ENCODE results near the gene BNIP3. TPM values are rescaled to one million over a fixed set of nuclear protein-coding genes. Genes with fewer than 3 reads are reported as not detected.

BNIP3 gene
- total RNA-seq, 4 donors from 2014 or later = 17.1 to 122 (median 31.6) TPM

DNA sequence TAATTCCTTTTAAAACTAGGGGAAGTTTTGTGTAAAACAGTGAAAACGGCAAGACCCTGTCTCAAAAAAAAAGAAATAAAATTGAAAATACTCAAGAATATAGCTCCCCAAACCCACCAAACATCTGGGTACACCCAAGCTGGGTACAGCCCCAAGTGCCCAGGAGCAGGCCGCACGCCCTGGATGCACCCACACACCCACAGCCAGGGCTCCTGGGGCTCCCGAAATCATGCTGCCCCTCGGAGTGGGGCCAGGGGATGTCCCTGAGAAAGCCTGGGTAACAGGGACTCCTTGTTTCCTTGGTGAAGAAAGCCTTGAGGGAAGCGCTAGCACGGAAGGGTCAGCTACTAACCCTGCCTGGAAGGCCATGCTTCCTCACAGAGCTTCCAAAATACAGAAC is 10.1 kb downstream of the BNIP3 start:
- intact Hi-C loops (cut with DNase I; ENCODE audit: low total_unique reads) = loop anchor here (10.0 kb wide), 1 partner anchor 67 kb away; the partner anchor contains the start of gene PPP2R2D
- no peaks in the 10 kb centered on the region for H3K27me3 ChIP-seq
- H3K36me3 ChIP-seq = no peaks in the 10 kb centered on the region
- no peak for TF ChIP-seq POLR2A (IDR thresholded peaks at IDR 0.05)
- TF ChIP-seq, protein P1, sequence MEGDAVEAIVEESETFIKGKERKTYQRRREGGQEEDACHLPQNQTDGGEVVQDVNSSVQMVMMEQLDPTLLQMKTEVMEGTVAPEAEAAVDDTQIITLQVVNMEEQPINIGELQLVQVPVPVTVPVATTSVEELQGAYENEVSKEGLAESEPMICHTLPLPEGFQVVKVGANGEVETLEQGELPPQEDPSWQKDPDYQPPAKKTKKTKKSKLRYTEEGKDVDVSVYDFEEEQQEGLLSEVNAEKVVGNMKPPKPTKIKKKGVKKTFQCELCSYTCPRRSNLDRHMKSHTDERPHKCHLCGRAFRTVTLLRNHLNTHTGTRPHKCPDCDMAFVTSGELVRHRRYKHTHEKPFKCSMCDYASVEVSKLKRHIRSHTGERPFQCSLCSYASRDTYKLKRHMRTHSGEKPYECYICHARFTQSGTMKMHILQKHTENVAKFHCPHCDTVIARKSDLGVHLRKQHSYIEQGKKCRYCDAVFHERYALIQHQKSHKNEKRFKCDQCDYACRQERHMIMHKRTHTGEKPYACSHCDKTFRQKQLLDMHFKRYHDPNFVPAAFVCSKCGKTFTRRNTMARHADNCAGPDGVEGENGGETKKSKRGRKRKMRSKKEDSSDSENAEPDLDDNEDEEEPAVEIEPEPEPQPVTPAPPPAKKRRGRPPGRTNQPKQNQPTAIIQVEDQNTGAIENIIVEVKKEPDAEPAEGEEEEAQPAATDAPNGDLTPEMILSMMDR (IDR thresholded peaks at IDR 0.05) = no peak
- H3K27ac ChIP-seq = no peak overlapping the region
- no peak for DNase-seq
- no peaks in the 10 kb centered on the region for H3K4me1 ChIP-seq
- H3K4me3 ChIP-seq = no peak overlapping the region
- no peaks in the 10 kb centered on the region for H3K9me3 ChIP-seq

DNA sequence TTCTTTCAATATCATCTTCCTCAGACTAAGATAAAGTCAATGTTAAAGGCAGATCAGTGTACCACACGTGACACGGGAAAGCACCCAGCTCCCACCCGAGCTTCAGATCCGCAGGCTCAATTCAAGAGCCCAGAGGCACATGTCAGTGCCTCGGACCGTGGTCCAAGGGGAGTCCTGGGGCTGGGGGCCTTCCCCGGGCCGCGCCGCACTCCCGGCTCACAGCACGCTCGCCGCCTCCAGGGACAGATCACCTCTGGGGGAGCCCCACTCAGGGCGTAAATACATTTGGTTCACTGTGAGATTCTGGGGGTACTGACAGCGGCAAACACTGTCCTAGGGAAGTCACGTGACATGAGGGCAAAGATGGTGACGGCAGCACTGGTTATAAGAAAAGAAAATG is 10.8 kb downstream of the BNIP3 start:
- intact Hi-C loops (cut with DNase I; ENCODE audit: low total_unique reads) = loop anchor here (10.0 kb wide), 1 partner anchor 66 kb away; the partner anchor contains the start of gene PPP2R2D
- Histone ChIP-seq H3K9me3 (no peaks in the 10 kb centered on the region), H3K27ac (no peak overlapping the region), H3K4me3 (no peak overlapping the region), H3K36me3 (no peaks in the 10 kb centered on the region), H3K27me3 (no peaks in the 10 kb centered on the region), H3K4me1 (no peaks in the 10 kb centered on the region)
- TF ChIP-seq, protein P1 (IDR thresholded peaks at IDR 0.05) = no peak
- no peak for TF ChIP-seq POLR2A (IDR thresholded peaks at IDR 0.05)
- no peak for DNase-seq

DNA sequence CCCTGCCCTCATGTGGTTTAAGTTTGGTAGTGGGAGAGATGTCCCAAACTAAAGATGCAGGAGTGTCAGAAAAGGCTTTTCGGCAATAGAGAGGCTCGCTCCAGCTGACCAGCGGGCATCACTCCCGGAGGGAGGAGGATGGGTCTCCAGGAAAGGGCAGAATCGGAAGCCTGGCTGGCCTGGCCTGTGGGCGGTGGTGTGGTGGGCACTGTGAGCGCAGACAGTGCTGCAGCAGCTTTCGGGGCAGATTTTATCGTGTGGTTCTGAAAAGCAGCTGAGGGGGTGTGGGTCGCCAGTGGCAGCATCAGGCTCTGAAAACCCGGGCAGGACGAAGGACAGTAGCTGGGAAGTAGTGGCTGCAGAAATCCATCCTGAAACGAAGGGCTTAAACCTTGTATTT is 12.8 kb downstream of the BNIP3 start:
- DNase-seq = no peak
- H3K4me1 ChIP-seq = no peaks in the 10 kb centered on the region
- H3K9me3 ChIP-seq = no peaks in the 10 kb centered on the region
- H3K36me3 ChIP-seq = no peaks in the 10 kb centered on the region
- H3K4me3 ChIP-seq = no peak overlapping the region
- intact Hi-C loops (cut with DNase I; ENCODE audit: low total_unique reads) = no loop called here
- H3K27ac ChIP-seq = no peak overlapping the region
- TF ChIP-seq POLR2A (IDR thresholded peaks at IDR 0.05) = no peak
- TF ChIP-seq, protein P1 (IDR thresholded peaks at IDR 0.05) = no peak
- no peaks in the 10 kb centered on the region for H3K27me3 ChIP-seq

DNA sequence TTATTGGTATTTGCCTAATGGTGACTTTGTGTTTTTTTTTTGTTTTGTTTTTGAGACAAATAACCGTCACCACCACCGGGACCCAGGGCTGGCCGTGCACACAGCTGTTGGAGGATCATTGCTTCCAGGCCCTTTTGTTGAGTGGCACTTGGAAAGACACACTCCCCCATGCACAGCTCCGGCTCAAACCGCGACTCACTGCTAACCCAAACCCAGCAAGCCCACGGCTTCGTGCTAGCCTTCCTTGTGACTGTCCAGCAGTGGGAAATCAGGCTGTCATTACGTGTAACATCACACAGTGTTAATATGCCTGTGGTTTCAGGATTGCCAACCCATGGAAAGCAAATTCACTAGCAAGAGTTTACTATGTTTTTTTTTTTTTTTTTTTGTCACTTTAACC is 17.4 kb downstream of the BNIP3 start:
- TF ChIP-seq, protein P1 (IDR thresholded peaks at IDR 0.05) = no peak
- no peak for TF ChIP-seq POLR2A (IDR thresholded peaks at IDR 0.05)
- no peak for DNase-seq
- no peaks in the 10 kb centered on the region for H3K9me3 ChIP-seq
- H3K36me3 ChIP-seq = no peaks in the 10 kb centered on the region
- no peaks in the 10 kb centered on the region for H3K4me1 ChIP-seq
- no peak overlapping the region for H3K4me3 ChIP-seq
- H3K27ac ChIP-seq = no peak overlapping the region
- no peaks in the 10 kb centered on the region for H3K27me3 ChIP-seq
- intact Hi-C loops (cut with DNase I; ENCODE audit: low total_unique reads) = no loop called here

DNA sequence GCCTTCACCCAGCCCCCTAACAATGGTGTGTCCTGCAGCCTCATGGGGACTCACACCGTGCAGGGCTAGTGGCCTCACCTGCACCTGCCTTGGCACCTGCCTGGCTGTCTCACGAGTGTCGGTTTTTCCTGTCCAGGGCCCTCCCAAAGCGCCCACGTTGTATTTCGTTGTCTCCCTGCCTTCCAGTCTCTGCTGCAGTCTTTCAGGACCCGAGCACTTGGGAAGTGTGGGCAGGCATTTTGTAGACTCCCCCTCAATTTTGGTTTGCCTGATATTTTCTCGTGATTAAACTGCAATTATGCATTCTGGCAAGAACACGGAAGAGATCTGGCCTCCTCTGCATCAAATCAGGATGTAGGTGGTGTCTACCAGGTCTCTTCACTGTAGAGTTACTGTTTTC is 17.9 kb downstream of the BNIP3 start:
- H3K9me3 ChIP-seq = no peaks in the 10 kb centered on the region
- no peak overlapping the region for H3K27ac ChIP-seq
- no peaks in the 10 kb centered on the region for H3K4me1 ChIP-seq
- intact Hi-C loops (cut with DNase I; ENCODE audit: low total_unique reads) = no loop called here
- H3K36me3 ChIP-seq = no peaks in the 10 kb centered on the region
- H3K27me3 ChIP-seq = no peaks in the 10 kb centered on the region
- no peak for TF ChIP-seq POLR2A (IDR thresholded peaks at IDR 0.05)
- TF ChIP-seq, protein P1 (IDR thresholded peaks at IDR 0.05) = no peak
- no peak overlapping the region for H3K4me3 ChIP-seq
- DNase-seq = no peak

Measured in uterus (tissue), 4 donors.